Activated CD4-positive, alpha-beta T cell treated with anti-CD3 and anti-CD28 coated beads, Interleukin-10, Interleukin-2, amounts not matched to agents 100 ng/mL and 50 ng/mL, durations not matched to agents 16 hours and 8 hours (primary cell): ENCODE data around the gene CCDC127.
"Not testable (repeated sequence)": the region's sequence is repeated elsewhere in the genome, so short reads cannot be mapped to it uniquely, and the experiment has no call there.

Experiments
- DNase-seq: peaks from one replicate; pipeline ENCODE4 v3.0.0-alpha.2; 2020

CCDC127 gene

GRCh38 chr5:169728-170094, 48.2 kb downstream of the CCDC127 start:
- DNase-seq: no peak

GRCh38 chr5:169071-169727, 48.8 kb downstream of the CCDC127 start:
- no peak for DNase-seq

- no peak for DNase-seq
Observed at GRCh38 chr5:167982-168660, 49.8 kb downstream of the CCDC127 start.

GRCh38 chr5:167511-167910, 50.4 kb downstream of the CCDC127 start:
- DNase-seq: no peak

GRCh38 chr5:166441-167372, 51.2 kb downstream of the CCDC127 start:
- DNase-seq: no peak

GRCh38 chr5:164783-165182, 53.2 kb downstream of the CCDC127 start:
- DNase-seq: not testable (repeated sequence)

GRCh38 chr5:164244-164643, 53.7 kb downstream of the CCDC127 start:
- DNase-seq: no peak

DNA sequence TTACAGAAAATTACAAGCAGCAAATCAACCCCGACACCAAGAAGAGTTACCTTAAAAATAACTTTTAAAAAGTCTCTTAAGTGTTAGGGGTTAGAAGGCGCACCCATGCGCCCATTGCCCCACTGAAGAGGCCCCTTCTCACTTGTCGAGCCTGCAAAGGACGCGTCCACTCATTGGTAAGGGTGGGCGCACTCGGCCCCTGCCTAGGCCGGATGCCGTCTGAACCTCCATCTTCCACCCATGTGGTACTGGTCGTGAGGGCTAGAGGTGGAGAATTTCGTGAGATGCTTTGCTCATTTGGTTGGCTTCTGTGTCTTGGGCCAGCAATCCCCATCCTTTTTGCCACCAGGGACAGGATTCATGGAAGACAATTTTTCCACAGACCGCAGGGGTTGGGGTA, 54.1 kb downstream of the CCDC127 start:
- DNase-seq: no peak

DNA sequence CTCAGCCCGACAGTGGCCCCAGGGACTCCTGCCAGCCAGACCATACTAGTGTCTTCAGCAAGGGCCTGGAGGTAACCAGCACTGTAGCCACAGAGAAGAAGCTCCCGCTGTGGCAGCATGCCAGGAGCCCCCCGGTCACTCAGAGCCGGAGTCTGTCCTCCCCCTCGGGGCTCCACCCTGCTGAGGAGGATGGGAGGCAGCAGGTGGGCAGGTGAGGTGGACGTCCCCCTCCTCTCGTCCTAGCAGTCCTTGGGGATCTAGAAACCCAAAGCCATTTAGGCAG, 54.7 kb downstream of the CCDC127 start:
- no peak for DNase-seq

- no peak for DNase-seq
Observed at GRCh38 chr5:162565-163337, 55.2 kb downstream of the CCDC127 start.

DNA sequence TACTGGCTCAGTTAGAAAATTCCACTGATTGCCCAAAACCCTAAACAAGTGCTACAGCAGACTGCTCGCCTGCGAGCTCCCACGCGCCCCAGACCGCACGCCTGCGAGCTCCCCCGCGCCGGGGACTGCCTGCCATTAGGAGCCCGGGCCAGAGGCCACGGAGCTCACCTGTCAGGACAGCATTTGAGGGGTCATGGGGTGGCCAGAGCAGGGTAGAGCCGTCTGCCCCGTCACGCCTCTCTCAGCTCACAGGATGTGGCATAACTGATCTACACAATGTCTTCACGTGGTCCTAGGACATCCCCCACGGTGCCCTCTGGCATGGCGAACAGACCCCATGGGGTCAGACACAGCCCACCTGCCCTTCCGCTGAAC, 55.8 kb downstream of the CCDC127 start:
- no peak for DNase-seq

DNA sequence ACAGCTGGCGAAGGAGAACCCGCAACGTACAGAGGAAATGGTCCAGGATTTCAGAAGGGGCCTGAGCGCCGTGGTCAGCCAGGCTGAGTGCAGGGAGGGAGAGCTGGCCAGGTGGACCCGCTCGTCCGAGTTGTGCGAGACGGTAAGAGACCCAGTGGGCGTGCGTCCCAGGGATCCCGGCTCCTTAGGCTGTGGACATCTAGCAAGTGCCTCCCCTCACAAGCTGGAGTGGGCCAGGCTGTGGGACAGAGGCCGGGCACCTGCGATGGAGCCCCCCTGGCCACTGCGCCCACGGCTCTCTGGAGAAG, 56.2 kb downstream of the CCDC127 start:
- DNase-seq: no peak

DNA sequence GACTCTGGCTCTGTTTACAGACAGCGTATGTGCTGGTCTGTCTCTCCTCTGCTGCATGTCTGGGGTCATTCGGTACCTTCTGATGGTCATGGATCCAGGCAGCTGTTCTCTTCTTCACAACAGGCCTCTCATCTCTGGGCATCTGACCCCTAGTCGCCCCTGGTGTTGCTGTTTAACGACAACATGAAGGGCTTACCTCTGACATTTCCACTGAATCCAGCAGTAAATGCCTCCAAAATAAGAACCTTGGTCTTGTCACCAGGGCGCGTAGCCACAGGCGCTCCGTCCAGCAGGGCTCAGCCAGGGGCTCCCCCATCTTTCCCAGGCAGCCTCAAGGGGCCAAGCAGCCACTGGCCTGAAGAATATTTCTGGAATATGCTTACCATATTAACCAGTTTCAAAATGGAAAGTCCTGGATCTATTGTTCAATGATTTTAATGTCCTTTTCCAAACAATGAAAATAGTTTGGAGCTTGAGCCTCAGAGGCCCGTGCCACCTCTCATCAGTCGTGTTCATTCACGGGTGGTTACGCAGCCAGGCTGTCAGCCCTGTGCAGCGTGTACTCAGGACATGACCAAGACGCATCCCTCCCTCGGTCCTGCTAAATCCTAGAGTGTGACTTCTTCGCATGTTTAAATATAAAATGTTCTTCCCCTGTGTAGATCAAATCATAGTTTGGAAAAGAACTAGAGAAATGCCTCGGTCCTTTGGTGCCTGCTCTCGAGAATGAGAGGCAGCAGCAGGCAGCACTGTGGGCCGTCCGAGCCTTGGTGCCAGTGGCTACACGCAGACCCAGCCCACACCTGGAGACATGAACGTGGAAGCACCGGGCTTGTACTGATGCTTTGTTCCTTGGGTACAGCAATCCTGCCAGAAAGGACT, 56.8 kb downstream of the CCDC127 start:
- DNase-seq: no peak

DNA sequence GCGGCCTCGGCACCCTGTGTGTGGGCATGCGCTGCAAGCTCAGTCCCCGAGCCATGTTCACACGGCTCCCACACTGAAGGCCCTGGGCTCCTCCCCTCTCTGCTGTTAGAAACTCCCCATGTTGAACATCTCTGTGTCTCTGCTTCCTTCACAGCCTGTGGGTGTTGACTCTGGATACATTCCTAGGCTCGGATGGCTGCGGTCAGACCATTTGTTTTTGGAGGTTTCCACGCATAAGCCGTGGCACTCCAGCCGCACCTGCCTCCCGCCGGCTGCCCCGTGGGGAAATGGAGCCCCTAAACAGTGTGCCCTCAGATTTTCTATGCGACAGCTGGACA, 57.8 kb downstream of the CCDC127 start:
- DNase-seq: no peak

GRCh38 chr5:159448-160172, 58.3 kb downstream of the CCDC127 start:
- DNase-seq: no peak

DNA sequence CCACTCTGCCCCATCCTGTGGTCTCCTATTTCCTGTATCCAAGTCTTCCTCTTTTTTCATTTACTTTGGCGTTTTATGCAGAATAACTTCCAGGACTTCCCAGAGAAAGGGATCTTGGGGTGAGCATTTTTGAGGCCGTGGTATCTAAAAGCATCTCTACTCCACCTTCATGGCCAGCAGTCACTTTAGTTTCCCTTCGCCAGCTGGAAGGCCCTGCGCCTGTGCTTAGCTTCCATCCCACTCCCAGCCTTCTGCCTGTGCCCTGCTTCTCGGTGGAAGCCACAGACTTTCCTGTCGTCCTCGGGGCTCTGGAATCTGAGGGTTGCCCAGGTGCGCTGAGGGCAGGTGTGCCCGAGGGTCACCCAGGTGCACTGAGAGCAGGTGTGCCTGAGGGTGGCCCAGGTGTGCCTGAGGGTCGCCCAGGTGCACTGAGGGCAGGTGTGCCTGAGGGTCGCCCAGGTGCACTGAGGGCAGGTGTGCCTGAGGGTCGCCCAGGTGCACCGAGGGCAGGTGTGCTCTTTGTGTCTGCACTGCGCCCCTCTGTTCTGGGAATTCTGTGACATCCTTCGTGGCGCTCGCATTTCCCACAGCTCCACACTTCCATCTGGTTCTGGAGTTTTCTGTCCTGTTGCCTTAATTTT, 59.0 kb downstream of the CCDC127 start:
- DNase-seq: no peak

GRCh38 chr5:157801-158200, 60.2 kb downstream of the CCDC127 start:
- no peak for DNase-seq

- DNase-seq: no peak
Observed at GRCh38 chr5:157126-157715, 60.7 kb downstream of the CCDC127 start.

DNA sequence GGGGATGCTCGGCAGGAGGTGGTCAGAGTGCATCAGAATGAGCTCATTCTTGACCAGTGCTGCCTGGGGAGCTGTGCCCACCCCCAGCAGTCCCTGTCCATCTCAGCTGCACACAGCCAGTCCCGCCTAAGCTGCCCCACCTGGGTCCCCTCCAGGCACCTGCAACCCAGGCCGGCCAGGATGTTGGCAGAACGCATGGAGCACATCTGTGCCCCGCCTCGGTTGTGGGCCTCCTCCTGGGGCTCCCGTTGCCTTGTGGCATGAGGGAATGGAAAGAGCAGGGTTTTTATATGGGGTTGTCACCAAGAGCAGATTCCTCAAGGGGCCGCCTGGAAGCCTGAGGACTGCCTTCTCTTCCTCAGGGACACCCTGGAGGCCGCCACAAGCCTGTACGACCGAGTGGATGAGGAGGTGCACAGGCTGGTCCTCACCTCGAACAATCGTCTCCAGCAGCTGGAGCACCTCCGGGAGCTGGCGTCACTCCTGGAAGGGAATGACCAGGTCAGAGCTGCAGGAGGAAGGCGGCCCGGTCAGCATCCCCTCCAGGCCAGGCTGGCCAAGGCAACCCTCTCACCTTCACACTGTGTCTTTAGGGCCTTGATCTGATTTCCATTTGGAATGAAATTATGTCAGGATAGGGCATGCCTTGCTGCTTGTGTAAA, 61.4 kb downstream of the CCDC127 start:
- DNase-seq: no peak

DNA sequence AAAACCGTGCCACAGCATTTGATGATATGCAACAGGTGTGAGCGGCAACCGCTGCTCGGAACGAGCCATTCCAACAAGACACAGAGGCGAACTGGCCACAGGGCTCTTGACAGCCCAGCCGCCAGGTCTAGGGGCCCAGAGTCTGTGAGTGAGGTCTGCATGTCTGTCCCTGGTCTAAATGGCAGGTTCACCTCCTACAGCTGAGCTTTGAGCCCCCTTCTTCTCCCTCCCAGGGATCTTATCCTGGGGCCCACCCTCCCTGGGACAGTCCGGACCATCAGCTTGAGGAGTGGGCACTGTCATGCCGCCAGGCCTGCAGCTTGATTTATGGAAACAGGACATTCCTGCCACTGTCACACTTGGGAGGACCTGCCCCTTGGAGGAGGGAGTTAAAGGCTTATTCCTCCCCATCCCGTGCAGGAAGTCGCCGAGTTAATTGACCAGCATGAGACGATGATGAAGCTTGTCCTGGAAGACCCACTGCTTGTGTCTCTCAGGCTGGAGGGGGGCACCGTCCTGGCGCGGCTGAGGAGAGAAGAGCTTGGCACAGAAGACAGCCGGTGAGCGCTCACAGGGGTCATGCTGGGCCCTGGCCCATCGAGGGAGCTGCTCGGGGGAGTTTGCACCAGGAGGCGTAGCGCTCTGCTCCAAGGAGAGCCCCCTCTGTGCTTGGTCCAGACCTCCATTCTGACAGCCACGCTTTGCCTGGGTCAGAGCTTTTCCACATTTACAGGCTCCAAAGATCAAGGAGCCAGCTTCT, 62.1 kb downstream of the CCDC127 start:
- no peak for DNase-seq
